WTC11 (cell line): Measurements from ENCODE around the gene HSD17B12. TPM values are rescaled to one million over a fixed set of nuclear protein-coding genes. Genes with fewer than 3 reads are reported as not detected.

Experiments
- ATAC-seq: fragments of 200-7000 bp; cut with Tn5 transposase; 2 replicates; pipeline ENCODE4 v1.10.0; 2021; ENCODE audit warnings: mild to moderate bottlenecking, moderate library complexity
- CTCF ChIA-PET: fragments of 300-600 bp; sonication (Branson Sonifier 250); formaldehyde crosslinking; loops from one replicate; lab custom pipeline; 2021; ENCODE audit warnings: antibody characterized with exemption; lab: Charles Lee
- POLR2A ChIA-PET: fragments of 350-600 bp; sonication (Branson Sonifier 250); formaldehyde crosslinking; loops from one replicate; lab custom pipeline; 2021; ENCODE audit warnings: antibody characterized with exemption; lab: Charles Lee
- DNase-seq: peaks from one replicate; pipeline ENCODE4 v3.0.0; 2021; ENCODE audit warnings: low spot score
- H3K27ac Mint-ChIP-seq: 2 replicates; pipeline ENCODE4 v1.8.0; 2021; ENCODE audit warnings: mixed read lengths
- H3K27me3 Mint-ChIP-seq: 2 replicates; pipeline ENCODE4 v1.8.0; 2021; ENCODE audit warnings: low read depth, mild to moderate bottlenecking, moderate library complexity, mixed read lengths
- H3K36me3 Mint-ChIP-seq: 2 replicates; pipeline ENCODE4 v1.8.0; 2021; ENCODE audit warnings: mixed read lengths
- H3K4me1 Mint-ChIP-seq: 2 replicates; pipeline ENCODE4 v1.8.0; 2022; ENCODE audit warnings: mixed read lengths
- H3K4me3 Mint-ChIP-seq: 2 replicates; pipeline ENCODE4 v1.8.0; 2021; ENCODE audit warnings: mild to moderate bottlenecking, moderate library complexity, mixed read lengths
- H3K9me3 Mint-ChIP-seq: 2 replicates; pipeline ENCODE4 v1.8.0; 2021; ENCODE audit warnings: mixed read lengths
- AFF4 ChIP-seq: sonication (generic); formaldehyde crosslinking; IDR thresholded peaks from 2 replicates; pipeline ENCODE4 v1.8.1; 2023; ENCODE audit warnings: mild to moderate bottlenecking, missing genetic modification reagents, borderline replicate concordance
- AR ChIP-seq: fragments of 250-450 bp; sonication (Bioruptor Pico); IDR thresholded peaks from 2 replicates; pipeline ENCODE4 v1.9.0; 2021; ENCODE audit warnings: mild to moderate bottlenecking
- ATF6 ChIP-seq: sonication (generic); formaldehyde crosslinking; IDR thresholded peaks from 2 replicates; pipeline ENCODE4 v1.8.1; 2023; ENCODE audit warnings: mild to moderate bottlenecking, missing genetic modification reagents
- FOXP1 ChIP-seq: sonication (generic); formaldehyde crosslinking; IDR thresholded peaks from 2 replicates; pipeline ENCODE4 v1.8.0; 2022; ENCODE audit warnings: missing genetic modification reagents, mild to moderate bottlenecking, moderate library complexity, borderline replicate concordance
- JAZF1 ChIP-seq: fragments of 250-450 bp; sonication (Bioruptor Pico); IDR thresholded peaks from 2 replicates; pipeline ENCODE4 v1.9.0; 2021; ENCODE audit warnings: moderate library complexity, mild to moderate bottlenecking, inconsistent platforms
- JUN ChIP-seq: sonication (generic); formaldehyde crosslinking; IDR thresholded peaks from 2 replicates; pipeline ENCODE4 v1.8.0; 2023; ENCODE audit warnings: mild to moderate bottlenecking, missing genetic modification reagents
- KAT7 ChIP-seq: sonication (generic); formaldehyde crosslinking; IDR thresholded peaks from 2 replicates; pipeline ENCODE4 v1.8.1; 2023; ENCODE audit warnings: missing genetic modification reagents, mild to moderate bottlenecking, borderline replicate concordance
- PRRX2 ChIP-seq: fragments of 250-450 bp; sonication (Bioruptor Pico); IDR thresholded peaks from 2 replicates; pipeline ENCODE4 v1.8.0; 2021; ENCODE audit warnings: mild to moderate bottlenecking
- SMAD3 ChIP-seq: sonication (generic); formaldehyde crosslinking; IDR thresholded peaks from 2 replicates; pipeline ENCODE4 v1.8.0; 2022; ENCODE audit warnings: missing genetic modification reagents, mild to moderate bottlenecking, borderline replicate concordance
- SOX15 ChIP-seq: fragments of 250-450 bp; sonication (Bioruptor Pico); IDR thresholded peaks from 2 replicates; pipeline ENCODE4 v1.9.0; 2021; ENCODE audit warnings: mild to moderate bottlenecking
- TEAD4 ChIP-seq: sonication (generic); formaldehyde crosslinking; IDR thresholded peaks from 2 replicates; pipeline ENCODE4 v1.8.0; 2022; ENCODE audit warnings: mild to moderate bottlenecking, missing genetic modification reagents
- ZNF317 ChIP-seq: sonication (generic); formaldehyde crosslinking; IDR thresholded peaks from 2 replicates; pipeline ENCODE4 v1.8.1; 2023; ENCODE audit warnings: low read depth, mild to moderate bottlenecking, moderate library complexity, missing genetic modification reagents, borderline replicate concordance
- ZNF416 ChIP-seq: fragments of 250-450 bp; sonication (Bioruptor Pico); IDR thresholded peaks from 2 replicates; pipeline ENCODE4 v1.9.0; 2021; ENCODE audit warnings: mild to moderate bottlenecking, inconsistent platforms
- ZSCAN18 ChIP-seq: fragments of 250-450 bp; sonication (Bioruptor Pico); IDR thresholded peaks from 2 replicates; pipeline ENCODE4 v2.1.2; 2022; ENCODE audit warnings: mild to moderate bottlenecking, moderate library complexity
- total RNA-seq: library from RNA; stranded (reverse); gene quantifications from 3 replicates; pipeline ENCODE4 v1.2.3, GENCODE V29; 2021

The HSD17B12 gene
- total RNA-seq, 1 experiment from 2014 or later: 149 TPM

- no peak for TF ChIP-seq AR
Measured at GRCh38 chr11:43901551-43901950, 221.0 kb downstream of the HSD17B12 start (continued).

- POLR2A ChIA-PET: no interaction called here
Measured at GRCh38 chr11:43903078-43903477, 222.5 kb downstream of the HSD17B12 start.

More at GRCh38 chr11:43903078-43903477, 222.5 kb downstream of the HSD17B12 start:
- no peaks in the 10 kb centered on the region for H3K27me3 Mint-ChIP-seq
- no peak overlapping the region for H3K4me3 Mint-ChIP-seq
- H3K36me3 Mint-ChIP-seq: peaks cover 14% of the 10 kb centered on the region
- TF ChIP-seq JAZF1 (CRISPR knock-in tag) (no peak), FOXP1 (CRISPR knock-in tag) (no peak), SOX15 (CRISPR knock-in tag) (no peak), ZSCAN18 (CRISPR knock-in tag) (no peak), ZNF416 (CRISPR knock-in tag) (no peak), ZNF317 (CRISPR knock-in tag) (no peak), SMAD3 (CRISPR knock-in tag) (no peak), PRRX2 (CRISPR knock-in tag) (no peak), TEAD4 (CRISPR knock-in tag) (no peak), KAT7 (CRISPR knock-in tag) (no peak), JUN (CRISPR knock-in tag) (no peak), AFF4 (CRISPR knock-in tag) (no peak), ATF6 (CRISPR knock-in tag) (no peak)
- DNase-seq: no peak
- no peak overlapping the region for H3K27ac Mint-ChIP-seq
- CTCF ChIA-PET: interaction anchor here (1.0 to 1.4 kb wide), 4 partner anchors 13 to 192 kb away, joined by 3 to 4 read pairs (median 4); partner anchors contain the start of gene EXT2
- no peaks in the 10 kb centered on the region for H3K4me1 Mint-ChIP-seq
- H3K9me3 Mint-ChIP-seq: peaks cover 6% of the 10 kb centered on the region; the same call in 1 of the 2 replicates
- ATAC-seq: no peak
